ENCODE measurements around the gene PARD3B.
A peak's percentile ranks its signal among the peaks of the same experiment; 100 is the strongest.

Gene PARD3B

GRCh38 chr2:204691911-204692510 is 146.7 kb downstream of the PARD3B start:
- peak in 1 of 2 donors; percentile 4 for DNase-seq (ENCODE audit: low read depth in 1 of 2, low spot score in 1 of 2)

- DNase-seq (ENCODE audit: low read depth in 1 of 2, low spot score in 1 of 2), result no peak
Observed at GRCh38 chr2:204692790-204693189, 147.5 kb downstream of the PARD3B start.

GRCh38 chr2:204693262-204693661 is 148.0 kb downstream of the PARD3B start:
- DNase-seq (ENCODE audit: low read depth in 1 of 2, low spot score in 1 of 2), result no peak

- no peak for DNase-seq (ENCODE audit: low read depth in 1 of 2, low spot score in 1 of 2)
Observed at GRCh38 chr2:204695506-204695905, 150.2 kb downstream of the PARD3B start.

GRCh38 chr2:204696124-204696523 is 150.8 kb downstream of the PARD3B start:
- no peak for DNase-seq (ENCODE audit: low read depth in 1 of 2, low spot score in 1 of 2)

GRCh38 chr2:204705243-204705932 is 160.1 kb downstream of the PARD3B start:
- no peak for DNase-seq (ENCODE audit: low read depth in 1 of 2, low spot score in 1 of 2)

- no peak for DNase-seq (ENCODE audit: low read depth in 1 of 2, low spot score in 1 of 2)
Observed at GRCh38 chr2:204706939-204707338, 161.7 kb downstream of the PARD3B start.

- no peak for DNase-seq (ENCODE audit: low read depth in 1 of 2, low spot score in 1 of 2)
Observed at GRCh38 chr2:204713211-204713610, 167.9 kb downstream of the PARD3B start.

- DNase-seq (ENCODE audit: low read depth in 1 of 2, low spot score in 1 of 2), result no peak
Observed at GRCh38 chr2:204715361-204715760, 170.1 kb downstream of the PARD3B start.

- no peak for DNase-seq (ENCODE audit: low read depth in 1 of 2, low spot score in 1 of 2)
Observed at GRCh38 chr2:204717591-204717990, 172.3 kb downstream of the PARD3B start.

- DNase-seq (ENCODE audit: low read depth in 1 of 2, low spot score in 1 of 2), result no peak
Observed at GRCh38 chr2:204718607-204719006, 173.3 kb downstream of the PARD3B start.

- DNase-seq (ENCODE audit: low read depth in 1 of 2, low spot score in 1 of 2), result no peak
Observed at GRCh38 chr2:204720874-204721273, 175.6 kb downstream of the PARD3B start.

- DNase-seq (ENCODE audit: low read depth in 1 of 2, low spot score in 1 of 2), result no peak
Observed at GRCh38 chr2:204722207-204722606, 176.9 kb downstream of the PARD3B start.

- DNase-seq (ENCODE audit: low read depth in 1 of 2, low spot score in 1 of 2), result no peak
Observed at GRCh38 chr2:204722691-204723090, 177.4 kb downstream of the PARD3B start.

- DNase-seq (ENCODE audit: low read depth in 1 of 2, low spot score in 1 of 2), result no peak
Observed at GRCh38 chr2:204725693-204726360, 180.6 kb downstream of the PARD3B start.

- no peak for DNase-seq (ENCODE audit: low read depth in 1 of 2, low spot score in 1 of 2)
Observed at GRCh38 chr2:204726831-204727230, 181.6 kb downstream of the PARD3B start.

GRCh38 chr2:204727368-204727767 is 182.1 kb downstream of the PARD3B start:
- DNase-seq (ENCODE audit: low read depth in 1 of 2, low spot score in 1 of 2), result no peak

- no peak for DNase-seq (ENCODE audit: low read depth in 1 of 2, low spot score in 1 of 2)
Observed at GRCh38 chr2:204730603-204731002, 185.3 kb downstream of the PARD3B start.

GRCh38 chr2:204732019-204732418 is 186.7 kb downstream of the PARD3B start:
- DNase-seq (ENCODE audit: low read depth in 1 of 2, low spot score in 1 of 2), result no peak

GRCh38 chr2:204737296-204737695 is 192.0 kb downstream of the PARD3B start:
- DNase-seq (ENCODE audit: low read depth in 1 of 2, low spot score in 1 of 2), result no peak

- no peak for DNase-seq (ENCODE audit: low read depth in 1 of 2, low spot score in 1 of 2)
Observed at GRCh38 chr2:204738721-204739120, 193.4 kb downstream of the PARD3B start.

- peak in 1 of 2 donors; percentile 0 for DNase-seq (ENCODE audit: low read depth in 1 of 2, low spot score in 1 of 2)
Observed at GRCh38 chr2:204743393-204743960, 198.2 kb downstream of the PARD3B start.
